ENCODE measurements around the gene CRIP2.

Gene CRIP2, protein sequence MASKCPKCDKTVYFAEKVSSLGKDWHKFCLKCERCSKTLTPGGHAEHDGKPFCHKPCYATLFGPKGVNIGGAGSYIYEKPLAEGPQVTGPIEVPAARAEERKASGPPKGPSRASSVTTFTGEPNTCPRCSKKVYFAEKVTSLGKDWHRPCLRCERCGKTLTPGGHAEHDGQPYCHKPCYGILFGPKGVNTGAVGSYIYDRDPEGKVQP

GRCh38 chr14:105474483-105475268 lies at the start of gene CRIP2:
TSS of gene CRIP2 (plus strand) at chr14:105474821. CDS start at chr14:105474863, 42 bp downstream.
- DNase-seq = peak in 1 of 4 experiments; percentile 18

GRCh38 chr14:105424861-105425260 lies 49.8 kb upstream of the CRIP2 start:
- no peak for DNase-seq

DNA sequence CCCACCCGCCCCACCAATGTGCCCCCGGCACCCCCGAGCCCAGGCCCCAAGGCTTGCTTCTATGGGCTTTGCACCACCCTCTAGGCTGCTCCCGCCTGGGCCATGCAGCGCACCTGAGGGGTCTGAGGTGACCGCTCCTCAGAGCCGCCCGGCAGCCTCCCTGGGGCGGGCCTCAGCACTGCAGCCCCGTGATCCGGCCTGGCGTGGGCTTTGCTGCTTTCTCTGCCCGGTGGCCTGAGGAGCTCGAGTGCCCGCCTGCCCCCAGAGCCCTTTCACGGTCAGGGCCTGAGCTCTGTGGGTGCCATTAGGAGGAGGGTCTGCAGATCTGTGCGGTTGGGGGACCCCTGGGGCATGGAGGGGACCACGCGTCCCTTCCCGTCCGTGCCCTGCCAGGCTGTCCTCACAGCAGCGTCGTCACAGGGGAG lies 48.8 kb upstream of the CRIP2 start:
- DNase-seq = no peak

DNA sequence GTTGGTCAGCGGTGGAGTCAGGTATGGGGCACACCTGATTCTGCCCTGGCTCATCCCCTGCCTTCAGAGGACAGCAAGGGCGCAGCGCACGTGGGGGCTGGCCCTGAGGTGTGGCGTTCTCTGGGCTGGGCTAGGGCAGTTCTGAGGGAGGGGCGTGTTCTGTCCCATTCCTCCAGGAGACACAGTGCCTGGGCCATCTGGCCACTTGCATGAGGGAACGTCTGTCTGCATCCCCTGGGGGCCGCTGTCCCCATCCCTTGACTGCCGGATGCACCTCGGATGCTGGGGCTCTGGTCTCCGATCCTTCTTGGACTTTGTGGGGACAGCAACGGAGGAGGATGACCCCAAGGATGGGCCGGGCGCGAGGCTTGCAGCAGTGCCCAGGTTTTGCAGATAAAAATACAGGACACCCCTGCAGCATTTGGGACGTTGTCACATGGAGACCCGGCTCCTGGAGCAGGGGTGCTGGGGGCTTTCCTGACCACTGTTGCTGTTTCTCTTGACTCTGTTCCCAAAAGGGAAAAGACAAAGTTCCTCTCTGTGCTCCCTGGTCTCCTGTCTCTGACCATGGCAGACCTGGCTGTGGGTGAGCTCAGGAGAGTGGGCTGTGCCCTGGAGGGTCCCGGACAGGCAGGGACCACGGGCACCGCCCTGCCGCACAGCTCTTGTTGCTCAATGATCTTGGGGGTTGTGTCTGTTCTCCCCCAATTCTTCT lies 48.0 kb upstream of the CRIP2 start:
- DNase-seq = no peak

GRCh38 chr14:105427412-105427811 lies 47.2 kb upstream of the CRIP2 start:
- DNase-seq = no peak

DNA sequence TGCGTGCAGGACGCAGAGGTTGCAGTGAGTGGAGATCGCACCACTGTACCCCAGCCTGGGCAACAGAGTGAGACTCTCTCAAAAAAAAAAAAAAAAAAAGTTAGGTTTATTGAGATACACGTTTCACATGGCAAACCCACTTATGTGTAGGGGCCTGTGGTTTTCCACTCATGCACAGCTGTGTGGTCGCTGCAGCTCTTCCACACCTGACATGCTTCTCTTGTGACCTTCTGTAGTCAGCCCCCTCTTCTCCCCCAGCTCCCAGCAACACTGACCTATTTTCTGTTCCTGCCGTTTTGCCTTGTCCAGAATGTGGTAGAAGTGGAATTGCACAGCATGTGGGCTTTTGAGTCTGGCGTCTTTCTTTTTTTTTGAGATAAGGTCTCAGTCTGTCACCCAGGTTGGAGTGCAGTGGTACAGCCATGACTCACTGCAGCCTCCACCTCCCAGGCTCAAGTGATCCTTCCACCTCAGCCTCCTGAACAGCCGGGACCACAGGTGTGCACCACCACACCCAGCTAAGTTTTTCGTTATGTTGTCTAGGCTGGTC lies 46.6 kb upstream of the CRIP2 start:
- DNase-seq = no peak

DNA sequence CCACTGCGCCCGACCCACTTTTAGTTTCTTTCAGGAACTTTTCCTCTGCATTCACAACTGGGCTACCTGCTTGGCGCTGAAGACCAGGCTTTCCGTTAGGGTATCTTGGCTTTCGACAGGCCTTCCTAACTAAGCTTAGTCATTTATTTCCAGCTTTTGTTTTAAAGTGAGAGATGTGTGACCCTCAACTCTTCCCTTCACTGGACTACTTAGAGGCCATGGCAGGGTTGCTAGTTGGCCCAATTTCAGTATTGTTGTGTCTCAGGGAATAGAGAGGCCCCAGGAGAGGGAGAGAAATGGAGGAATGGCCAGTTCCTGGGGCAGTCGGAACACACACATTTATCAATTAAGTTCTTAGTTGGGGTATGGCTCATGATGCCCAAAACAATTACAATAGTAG lies 44.6 kb upstream of the CRIP2 start:
- DNase-seq = no peak

GRCh38 chr14:105430565-105430964 lies 44.1 kb upstream of the CRIP2 start:
- no peak for DNase-seq

DNA sequence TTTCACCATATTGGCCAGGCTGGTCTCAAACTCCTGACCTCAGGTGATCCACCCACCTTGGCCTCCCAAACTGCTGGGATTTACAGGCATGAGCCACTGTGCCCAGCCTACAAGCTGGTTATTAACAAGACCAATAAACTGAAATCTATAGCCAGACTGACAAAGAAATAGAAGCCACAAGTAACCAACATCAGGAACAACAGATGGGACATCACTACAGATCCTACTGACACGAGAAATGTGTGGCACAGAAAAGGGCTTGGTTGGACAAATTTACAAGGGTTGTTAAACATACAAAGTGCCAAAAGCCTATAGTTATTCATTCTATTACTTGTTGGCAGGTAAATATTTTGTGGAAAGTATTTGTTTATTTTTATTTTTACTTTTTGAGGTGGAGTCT lies 43.4 kb upstream of the CRIP2 start:
- DNase-seq = no peak

- DNase-seq = no peak
Observed at GRCh38 chr14:105432657-105433056, 42.0 kb upstream of the CRIP2 start.

- DNase-seq = no peak
Observed at GRCh38 chr14:105433161-105433605, 41.4 kb upstream of the CRIP2 start.

GRCh38 chr14:105436402-105436801 lies 38.2 kb upstream of the CRIP2 start:
- DNase-seq = no peak

DNA sequence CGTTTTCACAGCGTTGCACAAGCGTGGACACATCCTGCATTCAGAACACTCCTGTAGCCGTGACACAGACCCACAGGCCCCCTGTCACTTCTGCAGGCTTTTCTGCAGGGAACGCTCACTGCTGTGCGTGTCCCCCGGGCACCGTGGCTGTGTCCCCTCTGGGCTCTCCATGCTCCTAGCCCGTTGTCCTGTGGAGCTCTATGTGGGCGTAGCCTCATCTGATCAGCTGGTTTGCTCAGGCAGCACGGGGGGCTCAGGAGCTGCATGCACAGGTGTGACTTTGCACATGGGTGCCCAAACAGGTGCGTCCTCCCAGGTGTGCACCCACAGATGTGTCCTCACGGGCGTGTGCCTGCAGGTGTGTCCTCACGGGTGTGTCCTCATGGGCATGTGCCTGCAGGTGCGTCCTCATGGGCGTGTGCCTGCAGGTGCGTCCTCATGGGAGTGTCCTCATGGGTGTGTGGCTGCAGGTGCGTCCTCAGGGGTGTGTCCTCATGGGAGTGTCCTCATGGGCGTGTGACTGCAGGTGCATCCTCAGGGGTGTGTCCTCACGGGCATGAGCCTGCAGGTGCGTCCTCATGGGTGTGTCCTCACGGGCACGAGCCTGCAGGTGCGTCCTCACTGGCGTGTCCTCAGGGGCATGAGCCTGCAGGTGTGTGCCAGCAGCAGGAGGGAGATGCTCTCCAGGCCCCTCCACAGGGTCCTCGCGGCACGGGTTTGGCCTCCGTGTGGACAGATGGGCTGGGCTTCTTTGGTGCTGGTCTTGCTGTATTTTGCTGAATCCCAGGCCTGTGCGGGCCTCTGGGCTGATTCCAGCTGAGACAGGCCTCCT lies 37.5 kb upstream of the CRIP2 start:
- no peak for DNase-seq

- no peak for DNase-seq
Observed at GRCh38 chr14:105437723-105438500, 36.7 kb upstream of the CRIP2 start.

GRCh38 chr14:105439179-105439578 lies 35.4 kb upstream of the CRIP2 start:
- no peak for DNase-seq

DNA sequence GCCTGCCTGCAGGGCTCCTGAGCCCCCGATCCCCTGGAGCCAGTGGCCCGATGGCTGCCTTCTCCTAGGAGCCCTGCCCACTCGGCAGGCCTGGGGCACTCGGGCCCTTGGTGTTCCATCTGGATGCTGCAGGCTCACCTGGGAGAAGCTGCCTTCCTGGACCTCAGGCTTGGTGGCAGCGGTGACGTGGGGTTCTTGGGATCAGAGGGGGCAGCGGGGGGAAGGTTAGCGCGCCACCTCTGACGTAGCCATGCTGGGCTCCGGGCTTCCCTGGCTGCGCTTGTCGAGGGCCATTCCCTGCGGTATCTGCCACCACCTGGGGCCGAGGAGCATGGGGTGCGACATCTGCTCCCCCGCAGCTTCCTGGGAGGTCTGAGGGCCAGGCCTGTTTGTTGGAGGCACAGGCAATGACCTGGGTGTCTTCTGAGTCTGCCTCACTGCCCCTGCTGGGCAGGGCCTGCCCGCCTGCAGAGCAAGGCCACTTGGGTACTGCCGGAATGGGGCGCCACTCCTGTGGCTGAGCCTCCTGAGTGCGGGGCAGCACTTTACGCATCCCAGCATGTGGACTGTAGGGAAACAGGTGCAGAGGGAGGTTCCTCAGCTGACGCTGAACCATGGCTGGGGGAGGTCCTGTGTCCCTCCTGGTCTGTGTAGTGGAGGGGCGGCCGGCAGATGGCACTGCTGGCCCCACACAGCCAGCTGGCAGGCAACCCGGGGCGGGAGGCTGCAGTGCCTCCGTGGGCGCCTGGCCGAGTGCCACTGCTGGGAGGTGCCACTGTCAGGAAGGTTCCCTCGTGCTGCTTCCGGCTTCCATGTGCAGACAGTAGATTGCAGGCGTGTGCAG lies 34.7 kb upstream of the CRIP2 start:
- no peak for DNase-seq

- no peak for DNase-seq
Observed at GRCh38 chr14:105440554-105440900, 34.1 kb upstream of the CRIP2 start.

DNA sequence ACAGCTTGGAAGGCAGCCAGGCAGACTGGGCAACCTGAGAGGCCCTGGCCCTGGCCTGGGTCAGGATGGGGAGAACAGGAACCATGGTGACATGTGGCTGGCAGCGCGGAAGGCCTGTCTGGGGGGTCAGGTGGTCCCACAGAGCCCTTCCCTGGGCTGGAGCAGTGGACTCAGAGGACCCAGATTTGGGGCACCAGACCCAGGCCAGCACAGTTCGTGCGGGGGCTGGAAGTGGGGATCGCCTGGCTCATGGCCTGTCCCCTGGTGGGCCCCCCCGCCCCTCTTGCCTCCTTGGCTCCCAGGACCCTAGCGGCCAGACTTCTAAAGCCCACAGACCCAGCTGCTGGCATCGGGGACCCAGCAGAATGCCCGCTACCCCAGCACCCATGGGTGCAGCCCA lies 33.6 kb upstream of the CRIP2 start:
- DNase-seq = no peak

GRCh38 chr14:105442125-105442524 lies 32.5 kb upstream of the CRIP2 start:
- DNase-seq = no peak

DNA sequence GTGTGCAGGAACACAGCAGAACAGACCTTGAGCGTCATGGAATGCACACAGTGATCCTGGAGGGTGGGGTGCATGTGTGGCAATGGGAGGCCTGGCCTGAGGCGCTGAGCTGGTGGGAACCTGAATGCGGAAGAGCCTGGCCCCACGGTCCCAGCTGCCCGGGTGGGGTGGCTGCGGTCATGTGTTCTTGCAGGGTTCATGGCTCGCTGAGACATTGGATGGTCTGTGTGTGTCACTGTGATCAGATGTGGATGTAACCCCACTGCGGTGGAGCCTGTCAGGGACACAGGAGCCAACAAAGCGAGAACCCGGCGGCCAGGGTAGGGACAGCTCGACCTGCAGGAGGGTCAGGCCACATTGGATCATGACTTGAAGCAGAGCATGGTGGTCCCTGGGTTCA lies 31.8 kb upstream of the CRIP2 start:
- no peak for DNase-seq

GRCh38 chr14:105444859-105445258 lies 29.8 kb upstream of the CRIP2 start:
- DNase-seq = no peak
